Spinal cord (tissue), 10 donors: ENCODE data around the gene TWNK. TPM values are rescaled to one million over a fixed set of nuclear protein-coding genes. Genes with fewer than 3 reads are reported as not detected.
"Not testable (repeated sequence)": the region's sequence is repeated elsewhere in the genome, so short reads cannot be mapped to it uniquely, and the experiment has no call there.

Experiments used
- DNase-seq, 6 donors: peaks; one replicate each; pipeline versions ENCODE4 v3.0.0 to v3.0.0-alpha.2; 2013 to 2015; ENCODE audit warnings: low spot score in 6 of 6, low read depth in 4 of 6
- H3K27ac ChIP-seq: one replicate; pipeline ENCODE4 v1.5.1; 2013; ENCODE audit warnings: low read depth, low read length, control low read depth
- H3K27me3 ChIP-seq: one replicate; pipeline ENCODE4 v1.6.1; 2013; ENCODE audit warnings: low read length; ENCODE audit not compliant: control insufficient read depth, insufficient read depth
- H3K36me3 ChIP-seq: one replicate; pipeline ENCODE4 v1.6.1; 2013; ENCODE audit warnings: low read length; ENCODE audit not compliant: control insufficient read depth, insufficient read depth
- H3K4me1 ChIP-seq: one replicate; pipeline ENCODE4 v1.6.1; 2013; ENCODE audit warnings: low read length; ENCODE audit not compliant: control insufficient read depth, insufficient read depth
- H3K4me3 ChIP-seq: one replicate; pipeline ENCODE4 v1.5.1; 2013; ENCODE audit warnings: low read depth, low read length, control low read depth
- H3K9me3 ChIP-seq: one replicate; pipeline ENCODE4 v1.6.1; 2013; ENCODE audit warnings: low read length; ENCODE audit not compliant: control insufficient read depth, insufficient read depth
- WGBS: methylation state at CpG from one replicate; pipeline ENCODE4 v1.1.5; 2013; ENCODE audit warnings: missing lambda C conversion rate; ENCODE audit not compliant: insufficient coverage; 5-methylcytosine and 5-hydroxymethylcytosine counted together
- polyA plus RNA-seq, 2 donors: library from polyadenylated mRNA; unstranded; fragments of 120-200 nt; gene quantifications; one replicate each; pipeline ENCODE4 v1.2.1, GENCODE V29; 2013; ENCODE audit not compliant: insufficient read length in 2 of 2
- total RNA-seq, 2 donors: library from RNA; depleted of rRNA in 1 of 2; stranded (reverse); fragments of 120-200 nt in 1 of 2; fragments of >200 nt in 1 of 2; gene quantifications; one replicate each; pipeline versions ENCODE4 v1.2.3 to v1.2.4, GENCODE V29; 2013 to 2014
- donor health status: healthy.

The TWNK gene
- total and polyA plus RNA-seq, 4 donors = 4.8 to 10.2 (median 7.5) TPM

DNA sequence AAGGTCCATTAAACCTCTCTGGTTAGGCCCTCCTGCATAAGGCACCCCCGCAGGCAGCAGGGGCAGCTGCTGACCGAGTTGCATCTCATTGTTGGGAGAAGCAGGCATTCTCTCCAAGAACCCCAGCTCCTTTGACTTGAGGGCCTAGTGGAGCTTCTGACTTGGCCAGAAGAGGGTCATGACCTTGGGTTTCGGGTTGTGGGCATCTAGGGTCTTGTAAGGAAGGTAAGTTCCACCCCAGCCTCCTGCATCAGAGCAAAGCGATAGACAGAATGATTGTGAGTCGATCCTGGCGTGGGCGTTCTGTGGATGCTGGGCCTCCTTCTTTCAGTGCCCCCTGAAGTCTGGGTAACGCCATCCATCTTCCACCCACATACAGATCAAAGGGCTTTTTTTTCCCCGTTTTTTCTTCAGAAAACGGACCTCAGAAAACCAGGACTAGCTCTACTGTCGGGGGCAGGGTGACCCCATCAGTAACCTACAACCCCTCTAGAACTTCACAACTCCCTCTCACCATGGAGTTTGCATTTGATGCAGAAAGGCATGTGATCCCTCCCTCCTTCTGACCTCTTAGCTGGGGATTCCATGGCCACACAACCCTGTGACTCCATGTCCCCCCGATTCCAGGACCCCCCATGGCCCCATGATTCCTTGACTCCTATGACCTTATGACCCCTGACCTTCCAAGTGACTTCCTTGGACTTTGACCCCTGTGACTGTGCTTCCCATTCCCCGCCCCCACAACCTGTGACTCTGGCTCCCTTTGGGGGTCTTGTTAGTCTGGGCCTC lies 15.0 kb upstream of the TWNK start:
- no peaks in the 10 kb centered on the region for H3K9me3 ChIP-seq
- peaks cover 23% of the 10 kb centered on the region for H3K4me1 ChIP-seq
- no peak overlapping the region for H3K4me3 ChIP-seq
- H3K27ac ChIP-seq = no peak overlapping the region
- H3K36me3 ChIP-seq = peaks cover 23% of the 10 kb centered on the region
- 62% methylated on average over 10 of the region's 13 CpGs for WGBS
- no peaks in the 10 kb centered on the region for H3K27me3 ChIP-seq
- no peak for DNase-seq

- Histone ChIP-seq H3K27me3 (no peaks in the 10 kb centered on the region), H3K36me3 (peaks cover 26% of the 10 kb centered on the region), H3K9me3 (no peaks in the 10 kb centered on the region), H3K4me3 (no peak overlapping the region), H3K4me1 (peaks cover 23% of the 10 kb centered on the region), H3K27ac (no peak overlapping the region)
- WGBS = 91% methylated on average over 4 of the region's 6 CpGs
- no peak for DNase-seq
Observed at GRCh38 chr10:100972904-100973535, 14.3 kb upstream of the TWNK start.

DNA sequence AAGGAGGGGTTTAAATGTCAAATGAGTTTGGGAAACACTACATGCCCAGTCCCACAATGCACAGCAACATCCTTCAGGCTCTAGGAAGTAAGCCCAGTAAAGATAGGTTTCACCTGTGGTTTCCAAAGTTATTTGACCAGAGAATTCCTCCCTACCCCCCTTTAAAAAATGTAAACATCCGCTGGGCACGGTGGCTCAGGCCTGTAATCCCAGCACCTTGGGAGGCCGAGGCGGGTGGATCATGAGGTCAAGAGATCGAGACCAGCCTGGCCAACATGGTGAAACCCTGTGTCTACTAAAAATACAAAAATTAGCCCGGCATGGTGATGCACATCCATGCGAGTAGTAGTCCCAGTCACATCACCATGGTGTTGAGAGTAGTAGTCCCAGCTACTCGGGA lies 11.9 kb upstream of the TWNK start:
- H3K27ac ChIP-seq, H3K9me3 ChIP-seq, H3K27me3 ChIP-seq, H3K4me3 ChIP-seq, DNase-seq: not testable (repeated sequence)
- H3K36me3 ChIP-seq = peaks cover 49% of the 10 kb centered on the region
- WGBS = 92% methylated on average over 8 of the region's 8 CpGs
- H3K4me1 ChIP-seq = peaks cover 10% of the 10 kb centered on the region

- H3K36me3 ChIP-seq = peaks cover 61% of the 10 kb centered on the region
- no peak overlapping the region for H3K4me3 ChIP-seq
- no peak overlapping the region for H3K27ac ChIP-seq
- H3K4me1 ChIP-seq = peaks cover 3% of the 10 kb centered on the region
- 86% methylated on average over 3 of the region's 3 CpGs for WGBS
- H3K27me3 ChIP-seq = no peaks in the 10 kb centered on the region
- no peaks in the 10 kb centered on the region for H3K9me3 ChIP-seq
- no peak for DNase-seq
Observed at GRCh38 chr10:100976906-100977305, 10.4 kb upstream of the TWNK start.

GRCh38 chr10:100977436-100977835 lies 9.9 kb upstream of the TWNK start:
- no peak overlapping the region for H3K27ac ChIP-seq
- H3K4me1 ChIP-seq = no peaks in the 10 kb centered on the region
- H3K27me3 ChIP-seq = no peaks in the 10 kb centered on the region
- peaks cover 66% of the 10 kb centered on the region for H3K36me3 ChIP-seq
- no peak for DNase-seq
- 90% methylated on average over 2 of the region's 6 CpGs for WGBS
- H3K9me3 ChIP-seq = no peaks in the 10 kb centered on the region
- no peak overlapping the region for H3K4me3 ChIP-seq

GRCh38 chr10:100978121-100978900 lies 9.0 kb upstream of the TWNK start:
- H3K36me3 ChIP-seq = peaks cover 66% of the 10 kb centered on the region

DNA sequence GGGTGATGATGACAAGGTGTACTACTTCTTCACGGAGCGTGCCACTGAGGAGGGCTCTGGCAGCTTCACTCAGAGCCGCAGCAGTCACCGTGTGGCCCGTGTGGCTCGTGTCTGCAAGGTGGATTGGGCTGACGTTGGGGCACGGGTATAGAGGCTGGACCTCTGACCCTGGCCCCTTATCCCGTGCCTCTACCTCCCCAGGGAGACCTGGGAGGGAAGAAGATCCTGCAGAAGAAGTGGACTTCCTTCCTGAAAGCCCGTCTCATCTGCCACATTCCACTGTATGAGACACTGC lies 8.5 kb upstream of the TWNK start:
- no peak for DNase-seq
- no peaks in the 10 kb centered on the region for H3K4me1 ChIP-seq
- WGBS = 91% methylated on average over 5 of the region's 10 CpGs
- H3K9me3 ChIP-seq = no peaks in the 10 kb centered on the region
- peaks cover 65% of the 10 kb centered on the region for H3K36me3 ChIP-seq
- H3K27ac ChIP-seq = no peak overlapping the region
- no peaks in the 10 kb centered on the region for H3K27me3 ChIP-seq
- no peak overlapping the region for H3K4me3 ChIP-seq

More at GRCh38 chr10:100978121-100978900, 9.0 kb upstream of the TWNK start:
- Histone ChIP-seq H3K27ac (no peak overlapping the region), H3K27me3 (no peaks in the 10 kb centered on the region), H3K9me3 (no peaks in the 10 kb centered on the region), H3K4me1 (no peaks in the 10 kb centered on the region), H3K4me3 (no peak overlapping the region)
- 95% methylated on average over 7 of the region's 13 CpGs for WGBS
- DNase-seq = no peak

DNA sequence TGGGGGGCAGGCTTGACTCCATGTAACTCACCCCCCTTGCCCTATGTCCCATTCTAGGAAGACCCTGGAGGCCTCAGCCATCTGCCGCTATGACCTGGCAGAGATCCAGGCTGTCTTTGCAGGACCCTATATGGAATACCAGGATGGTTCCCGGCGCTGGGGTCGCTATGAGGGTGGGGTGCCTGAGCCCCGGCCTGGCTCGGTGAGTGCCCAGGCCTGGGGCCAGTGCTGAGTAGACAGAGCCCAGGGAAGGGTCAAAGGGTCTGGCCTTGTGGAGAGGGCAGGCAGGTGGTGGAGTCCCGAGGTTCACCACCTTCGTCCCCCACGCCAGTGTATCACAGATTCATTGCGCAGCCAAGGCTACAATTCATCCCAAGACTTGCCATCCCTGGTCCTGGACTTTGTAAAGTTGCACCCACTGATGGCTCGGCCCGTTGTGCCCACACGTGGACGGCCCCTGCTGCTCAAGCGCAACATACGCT lies 7.5 kb upstream of the TWNK start:
- no peaks in the 10 kb centered on the region for H3K27me3 ChIP-seq
- WGBS = 94% methylated on average over 16 of the region's 16 CpGs
- no peak overlapping the region for H3K27ac ChIP-seq
- no peak overlapping the region for H3K4me3 ChIP-seq
- peaks cover 70% of the 10 kb centered on the region for H3K36me3 ChIP-seq
- H3K4me1 ChIP-seq = no peaks in the 10 kb centered on the region
- H3K9me3 ChIP-seq = no peaks in the 10 kb centered on the region
- no peak for DNase-seq

- Histone ChIP-seq H3K36me3 (peaks cover 75% of the 10 kb centered on the region), H3K4me3 (no peak overlapping the region), H3K27ac (no peak overlapping the region), H3K27me3 (no peaks in the 10 kb centered on the region), H3K4me1 (no peaks in the 10 kb centered on the region), H3K9me3 (no peaks in the 10 kb centered on the region)
- no peak for DNase-seq
- 100% methylated on average over 2 of the region's 2 CpGs for WGBS
Observed at GRCh38 chr10:100980311-100980710, 7.0 kb upstream of the TWNK start.
